Choroid plexus epithelial cell (primary cell): ENCODE data around the gene UBE2H.
"Not testable (repeated sequence)": the region's sequence is repeated elsewhere in the genome, so short reads cannot be mapped to it uniquely, and the experiment has no call there.

Experiments
- DNase-seq: peaks from one replicate; pipeline ENCODE4 v3.0.0-alpha.2; 2010; ENCODE audit warnings: low read depth
- H3K4me3 ChIP-seq: 2 replicates; pipeline ENCODE4 v1.5.1; 2011; ENCODE audit warnings: low read depth, mild to moderate bottlenecking, control low read depth, low read length, moderate library complexity
- TF ChIP-seq, protein P1 (sequence below): conservative IDR thresholded peaks from 2 replicates; pipeline ENCODE4 v1.5.1; 2011; ENCODE audit warnings: low read depth, mild to moderate bottlenecking, control low read depth, inconsistent platforms, low read length, moderate library complexity

Gene UBE2H

DNA sequence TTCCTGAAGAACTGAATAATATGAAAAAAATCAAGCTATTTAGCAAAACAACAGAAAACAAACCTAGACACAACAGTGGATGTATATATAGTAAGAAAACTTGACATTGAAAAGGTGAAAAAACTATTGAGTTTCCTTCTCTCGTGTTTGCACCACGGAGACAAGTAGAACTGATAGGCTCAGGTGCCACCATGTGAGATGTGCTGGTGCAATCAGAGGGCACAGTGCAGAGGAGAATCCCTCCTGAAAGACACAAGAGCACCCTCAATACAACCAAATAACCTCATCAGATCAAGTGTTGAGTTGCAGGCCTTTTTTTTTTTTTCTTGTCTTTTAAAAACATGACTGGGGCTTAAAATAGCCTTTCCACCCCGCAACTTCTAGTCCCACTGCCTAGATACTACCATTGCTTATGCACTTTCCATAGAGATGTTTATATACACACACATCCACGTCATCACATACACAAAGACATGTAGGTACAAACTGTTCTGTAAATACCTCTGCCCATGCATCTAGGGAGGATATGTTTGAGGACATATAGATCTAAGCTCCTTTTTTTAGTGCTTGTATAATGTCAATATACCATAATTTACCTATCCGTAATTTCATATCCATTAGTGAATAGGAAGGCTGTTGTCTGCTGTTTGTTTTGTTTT is 54.1 kb downstream of the UBE2H start:
- no peak overlapping the region for H3K4me3 ChIP-seq
- DNase-seq: peak; percentile 39

DNA sequence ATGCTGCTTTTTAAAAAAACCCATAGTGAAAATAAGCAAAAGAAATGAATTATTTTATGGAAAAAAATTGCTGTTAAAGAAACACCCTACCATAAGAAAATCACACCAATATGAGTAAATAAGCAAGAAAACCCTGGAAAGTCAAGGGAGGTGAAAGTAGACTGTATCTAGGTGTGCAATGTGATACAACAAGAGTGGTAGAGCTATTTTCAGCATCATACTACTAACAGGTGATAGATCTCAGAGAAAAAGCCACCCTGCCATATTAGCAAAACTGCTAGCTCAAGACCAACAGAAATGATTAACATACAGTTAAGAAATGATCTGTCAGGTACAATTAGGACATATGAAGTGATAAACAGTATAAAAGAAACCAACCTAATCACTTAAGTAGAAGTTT is 54.8 kb downstream of the UBE2H start:
- TF ChIP-seq, protein P1, sequence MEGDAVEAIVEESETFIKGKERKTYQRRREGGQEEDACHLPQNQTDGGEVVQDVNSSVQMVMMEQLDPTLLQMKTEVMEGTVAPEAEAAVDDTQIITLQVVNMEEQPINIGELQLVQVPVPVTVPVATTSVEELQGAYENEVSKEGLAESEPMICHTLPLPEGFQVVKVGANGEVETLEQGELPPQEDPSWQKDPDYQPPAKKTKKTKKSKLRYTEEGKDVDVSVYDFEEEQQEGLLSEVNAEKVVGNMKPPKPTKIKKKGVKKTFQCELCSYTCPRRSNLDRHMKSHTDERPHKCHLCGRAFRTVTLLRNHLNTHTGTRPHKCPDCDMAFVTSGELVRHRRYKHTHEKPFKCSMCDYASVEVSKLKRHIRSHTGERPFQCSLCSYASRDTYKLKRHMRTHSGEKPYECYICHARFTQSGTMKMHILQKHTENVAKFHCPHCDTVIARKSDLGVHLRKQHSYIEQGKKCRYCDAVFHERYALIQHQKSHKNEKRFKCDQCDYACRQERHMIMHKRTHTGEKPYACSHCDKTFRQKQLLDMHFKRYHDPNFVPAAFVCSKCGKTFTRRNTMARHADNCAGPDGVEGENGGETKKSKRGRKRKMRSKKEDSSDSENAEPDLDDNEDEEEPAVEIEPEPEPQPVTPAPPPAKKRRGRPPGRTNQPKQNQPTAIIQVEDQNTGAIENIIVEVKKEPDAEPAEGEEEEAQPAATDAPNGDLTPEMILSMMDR: no peak

More for the DNA sequence above, 54.1 kb downstream of the UBE2H start:
- TF ChIP-seq, protein P1: no peak

DNA sequence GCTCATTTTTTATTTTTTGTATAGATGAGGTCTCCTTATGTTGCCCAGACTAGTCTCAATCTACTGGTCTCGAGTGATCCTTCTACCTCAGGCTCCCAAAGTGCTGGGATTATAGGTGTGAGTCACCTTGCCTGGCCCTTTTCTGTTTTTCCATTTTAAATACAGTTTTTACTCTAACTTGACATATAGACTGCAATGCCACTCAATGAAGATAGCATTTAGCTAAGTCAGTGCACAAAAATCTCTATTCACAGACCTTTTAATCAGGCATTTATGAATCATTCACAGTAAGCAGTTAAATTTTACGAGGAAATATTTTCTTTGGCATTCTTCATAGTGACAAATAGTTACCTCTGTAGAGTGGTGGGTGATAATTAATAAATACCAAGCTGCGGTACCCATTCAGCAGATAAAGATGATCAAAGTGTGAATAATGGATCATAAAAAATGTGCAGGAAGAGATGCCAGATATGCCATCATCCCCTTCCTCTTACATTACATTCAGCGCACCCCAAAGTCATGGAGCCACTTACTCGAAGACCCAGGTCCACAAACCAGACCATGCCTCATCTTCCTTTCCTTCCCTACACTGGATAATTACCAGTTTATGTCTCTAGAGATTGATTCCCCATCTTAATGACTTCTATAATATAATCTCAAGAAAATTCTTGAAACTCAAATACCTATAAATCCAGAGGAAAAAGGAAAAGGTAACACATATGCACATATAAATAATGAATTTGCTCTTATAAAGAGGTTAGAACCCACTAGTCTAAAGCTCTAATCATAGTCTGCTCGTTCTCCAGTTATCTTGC is 56.0 kb downstream of the UBE2H start:
- TF ChIP-seq, protein P1: no peak
- no peak overlapping the region for H3K4me3 ChIP-seq
- no peak for DNase-seq

More for the DNA sequence above, 54.8 kb downstream of the UBE2H start:
- H3K4me3 ChIP-seq: no peak overlapping the region
- DNase-seq: no peak

DNA sequence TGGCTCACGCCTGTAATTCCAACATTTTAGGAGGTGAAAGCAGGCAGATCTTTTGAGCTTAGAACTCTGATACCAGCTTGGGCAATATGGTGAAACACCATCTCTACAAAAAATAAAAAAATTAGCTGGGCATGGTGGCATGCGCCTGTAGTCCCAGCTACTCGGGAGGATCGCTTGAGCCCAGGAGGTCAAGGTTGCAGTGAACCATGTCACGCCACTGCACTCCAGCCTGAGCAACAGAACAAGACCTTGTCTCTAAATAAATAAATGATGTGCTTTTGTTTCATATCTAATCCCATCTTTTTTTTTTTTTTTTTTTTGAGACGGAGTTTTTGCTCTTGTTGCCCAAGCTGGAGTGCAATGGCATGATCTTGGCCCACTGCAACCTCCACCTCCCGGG is 58.6 kb downstream of the UBE2H start:
- not testable (repeated sequence) for DNase-seq, H3K4me3 ChIP-seq

DNA sequence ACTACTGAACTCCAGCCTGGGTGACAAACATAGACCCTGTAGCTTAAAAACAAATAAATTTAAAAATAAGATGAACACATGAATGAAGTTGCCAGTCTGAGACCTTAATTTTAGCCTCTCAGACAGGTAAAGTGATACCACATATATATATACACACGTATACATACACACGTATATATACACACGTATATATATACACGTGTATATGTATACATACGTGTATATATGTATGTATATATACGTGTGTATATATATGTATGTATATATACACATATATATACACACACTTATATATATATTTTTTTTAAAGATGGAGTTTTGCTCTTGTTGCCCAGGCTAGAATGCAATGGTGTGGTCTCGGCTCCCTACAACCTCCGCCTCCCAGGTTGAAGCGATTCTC is 62.7 kb downstream of the UBE2H start:
- TF ChIP-seq, protein P1: no peak
- no peak overlapping the region for H3K4me3 ChIP-seq
- no peak for DNase-seq

DNA sequence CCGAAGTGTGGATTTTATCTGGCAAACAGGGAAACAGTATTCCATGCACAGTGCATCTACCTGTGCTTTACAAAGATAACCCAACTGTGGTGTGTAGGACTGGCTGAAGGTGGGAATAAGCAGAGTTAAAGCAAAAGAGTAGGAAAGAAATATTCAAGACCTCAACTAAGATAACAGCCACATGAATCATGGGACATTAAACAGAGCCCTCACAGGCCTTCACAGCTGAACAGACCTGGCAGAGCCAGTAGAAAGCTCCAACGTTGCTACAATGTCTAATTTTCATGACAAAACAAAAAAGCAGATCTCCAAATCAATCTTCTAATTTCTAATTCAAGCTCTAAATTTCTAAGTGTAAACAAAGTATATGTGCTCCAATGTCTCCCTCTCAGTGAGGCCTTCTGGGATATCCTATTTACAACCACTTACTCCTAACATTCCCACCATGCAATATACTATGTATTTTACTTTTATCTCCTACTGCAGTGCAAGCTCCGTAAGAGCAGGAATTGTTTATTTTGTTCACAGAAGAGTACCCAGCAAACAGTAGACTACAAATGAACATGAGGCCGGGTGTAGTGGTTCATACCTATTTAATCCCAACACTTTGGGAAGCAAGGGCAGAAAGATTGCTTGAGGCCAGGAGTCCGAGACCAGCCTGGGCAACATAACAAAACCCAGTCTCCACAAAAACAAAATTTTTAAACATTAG is 63.5 kb downstream of the UBE2H start:
- no peak for DNase-seq
- H3K4me3 ChIP-seq: no peak overlapping the region
- TF ChIP-seq, protein P1: no peak

DNA sequence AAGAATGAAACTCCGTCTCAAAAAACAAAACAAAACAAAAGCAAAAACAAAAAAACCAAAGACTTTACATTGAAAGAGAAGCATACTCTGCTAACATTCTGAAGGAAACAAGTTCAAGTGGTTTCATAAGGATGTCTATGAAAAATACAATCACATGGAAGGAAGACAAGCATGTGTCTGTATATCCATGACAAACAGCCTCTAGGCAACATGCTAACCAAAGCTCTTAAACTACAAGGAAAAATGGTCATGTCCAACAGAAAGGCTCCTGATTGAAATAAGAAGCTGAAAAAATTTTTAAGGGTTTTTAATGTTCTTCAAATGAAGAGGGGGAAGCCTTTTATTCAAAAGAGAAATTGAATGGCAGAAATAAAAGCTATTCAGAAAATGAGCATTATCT is 64.9 kb downstream of the UBE2H start:
- TF ChIP-seq, protein P1: no peak
- DNase-seq: no peak
- no peak overlapping the region for H3K4me3 ChIP-seq
